GM21786 (cell line): ENCODE data around the gene KLF7.

Source experiments
- ATAC-seq: cut with Tn5 transposase; IDR thresholded peaks from one replicate; pipeline ENCODE4 v1.9.1; 2021; ENCODE audit not compliant: unreplicated experiment

KLF7 gene

DNA sequence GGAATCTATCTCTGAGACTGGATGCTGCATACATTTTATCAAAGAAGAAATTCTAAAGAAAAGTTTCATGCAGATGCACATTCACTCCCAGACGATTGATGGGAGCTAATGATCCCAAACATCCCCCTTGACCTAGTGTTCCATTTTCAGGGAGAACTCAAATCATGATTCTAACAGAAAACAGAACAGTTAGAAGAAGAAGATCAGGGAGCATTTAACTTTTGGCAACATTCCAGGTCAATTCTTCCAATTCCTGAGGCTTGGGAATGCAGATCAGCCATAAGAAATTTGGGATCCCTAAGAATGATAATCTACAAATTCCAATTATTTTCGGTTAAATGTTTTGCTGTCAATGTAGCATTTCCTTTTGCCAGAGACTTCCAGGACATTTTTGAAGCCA lies 129.9 kb downstream of the KLF7 start:
- no peak for ATAC-seq

GRCh38 chr2:207032490-207032889 lies 133.3 kb downstream of the KLF7 start:
- ATAC-seq = no peak
